ENCODE data around the gene ZP1.
"Not testable (repeated sequence)": the region's sequence is repeated elsewhere in the genome, so short reads cannot be mapped to it uniquely, and the experiment has no call there.

Gene ZP1

GRCh38 chr11:60879971-60880588, 12.7 kb downstream of the ZP1 start:
- DNase-seq: no peak

GRCh38 chr11:60880643-60881282, 13.4 kb downstream of the ZP1 start:
- no peak for DNase-seq

- DNase-seq: peak; percentile 35
Measured at GRCh38 chr11:60887556-60887955, 20.2 kb downstream of the ZP1 start.

GRCh38 chr11:60889869-60890311, 22.5 kb downstream of the ZP1 start:
- no peak for DNase-seq

- DNase-seq: no peak
Measured at GRCh38 chr11:60890696-60891095, 23.4 kb downstream of the ZP1 start.

GRCh38 chr11:60891103-60891741, 23.9 kb downstream of the ZP1 start:
- DNase-seq: no peak

GRCh38 chr11:60895687-60896086, 28.3 kb downstream of the ZP1 start:
- no peak for DNase-seq

- DNase-seq: no peak
Measured at GRCh38 chr11:60897496-60897895, 30.2 kb downstream of the ZP1 start.

- peak; percentile 61 for DNase-seq
Measured at GRCh38 chr11:60899046-60899936, 31.9 kb downstream of the ZP1 start.

- no peak for DNase-seq
Measured at GRCh38 chr11:60899977-60900376, 32.6 kb downstream of the ZP1 start.

- DNase-seq: no peak
Measured at GRCh38 chr11:60900673-60901404, 33.5 kb downstream of the ZP1 start.

GRCh38 chr11:60902625-60903024, 35.3 kb downstream of the ZP1 start:
- DNase-seq: no peak

- DNase-seq: no peak
Measured at GRCh38 chr11:60905047-60905446, 37.7 kb downstream of the ZP1 start.

GRCh38 chr11:60905551-60906113, 38.3 kb downstream of the ZP1 start:
- DNase-seq: peak; percentile 65

GRCh38 chr11:60906132-60906972, 39.0 kb downstream of the ZP1 start, which contains the start of gene PRPF19:
PRPF19 (minus strand) TSS chr11:60906585; CDS start chr11:60906382, 203 bp downstream.
- DNase-seq: peak; percentile 95

- no peak for DNase-seq
Measured at GRCh38 chr11:60908803-60909202, 41.5 kb downstream of the ZP1 start.

GRCh38 chr11:60909680-60910280, 42.4 kb downstream of the ZP1 start:
- not testable (repeated sequence) for DNase-seq

GRCh38 chr11:60910281-60910687, 42.9 kb downstream of the ZP1 start:
- DNase-seq: no peak

GRCh38 chr11:60910711-60911380, 43.5 kb downstream of the ZP1 start:
- DNase-seq: no peak

Measured in fibroblast of skin of right biceps (primary cell).